Transverse colon (tissue), 4 donors: Measurements from ENCODE around the gene HOXC4. TPM values are rescaled to one million over a fixed set of nuclear protein-coding genes. Genes with fewer than 3 reads are reported as not detected.
A peak's percentile ranks its signal among the peaks of the same experiment; 100 is the strongest.

ENCODE experiments used
- DNase-seq: peaks from one replicate; pipeline ENCODE4 v3.0.0-alpha.2; 2019
- H3K27ac ChIP-seq, 4 donors: fragments of 200-600 bp; sonication (generic); 2 replicates each; pipeline ENCODE4 v1.5.1; 2016 to 2018; ENCODE audit warnings: inconsistent platforms in 4 of 4
- H3K27me3 ChIP-seq: fragments of 200-600 bp; sonication (generic); 2 replicates; pipeline ENCODE4 v1.5.1; 2017; ENCODE audit warnings: inconsistent platforms
- H3K36me3 ChIP-seq, 4 donors: fragments of 200-600 bp; sonication (generic); 2 replicates each; pipeline ENCODE4 v1.5.1; 2017 to 2019; ENCODE audit warnings: inconsistent platforms in 4 of 4
- H3K4me1 ChIP-seq, 4 donors: fragments of 200-600 bp; sonication (generic); 2 replicates each; pipeline ENCODE4 v1.5.1; 2017 to 2020; ENCODE audit warnings: inconsistent platforms in 4 of 4
- H3K4me3 ChIP-seq, 4 donors: fragments of 200-600 bp; sonication (generic); 1 replicate in 1 of 4; 2 replicates in 3 of 4; pipeline versions ENCODE4 v1.5.1 to v1.6.1; 2017 to 2019; ENCODE audit warnings: inconsistent platforms in 4 of 4
- H3K9me3 ChIP-seq, 2 donors: fragments of 200-600 bp; sonication (generic); 2 replicates each; pipeline ENCODE4 v1.5.1; 2017 to 2019; ENCODE audit warnings: inconsistent platforms in 2 of 2
- CTCF ChIP-seq, 5 experiments: fragments of 200-600 bp in 3 of 5; fragments of 450-650 bp in 2 of 5; sonication (generic) in 3 of 5; IDR thresholded peaks; 1 replicate in 2 of 5; 2 replicates in 3 of 5; pipeline ENCODE4 v1.5.1; 2016 to 2017; ENCODE audit warnings: antibody characterized with exemption in 5 of 5, inconsistent platforms in 3 of 5, mild to moderate bottlenecking in 2 of 5, moderate library complexity in 1 of 5
- EP300 ChIP-seq: sonication (generic); formaldehyde crosslinking; IDR thresholded peaks from one replicate; pipeline ENCODE4 v1.6.1; 2017; ENCODE audit warnings: antibody characterized with exemption, low read depth
- POLR2A ChIP-seq: fragments of 450-650 bp; IDR thresholded peaks from one replicate; pipeline ENCODE4 v1.6.1; 2016; ENCODE audit warnings: antibody characterized with exemption, mild to moderate bottlenecking, moderate library complexity
- POLR2AphosphoS5 ChIP-seq, 3 donors: sonication (generic); formaldehyde crosslinking; IDR thresholded peaks; one replicate each; pipeline ENCODE4 v1.6.1; 2016; ENCODE audit warnings: antibody characterized with exemption in 3 of 3
- WGBS, 2 donors: methylation state at CpG; one replicate each; pipeline ENCODE4 v1.1.5; 2018; ENCODE audit warnings: low coverage in 1 of 2; 5-methylcytosine and 5-hydroxymethylcytosine counted together
- in situ Hi-C, 4 donors: fragments of 200-750 bp; cut with MboI; loops; one replicate each; pipeline versions ENCODE4 v1.15.0 to v1.15.1; 2017; ENCODE audit warnings: low sequenced_read_pairs in 3 of 4, low pct_ligation_motif_present in 1 of 4, low pct_unique_long_range_greater_than_20kb in 1 of 4
- intact Hi-C: fragments of 100-400 bp; cut with DNase I; formaldehyde crosslinking; loops from one replicate; pipeline ENCODE4 v1.15.1; 2023; ENCODE audit warnings: low total_unique reads
- total RNA-seq, 4 donors: library from RNA; depleted of rRNA; stranded (reverse); fragments of >200 nt; gene quantifications; one replicate each; pipeline ENCODE4 v1.1.0, GENCODE V29; 2016

Gene HOXC4
- total RNA-seq, 4 donors from 2014 or later = 0.64 to 0.68 TPM; not detected in 2

GRCh38 chr12:54053003-54053750, 458 bp upstream of the HOXC4 start:
- peak in 1 of 3 donors; percentile 11 for TF ChIP-seq POLR2AphosphoS5 (IDR thresholded peaks at IDR 0.05)
- no peak for TF ChIP-seq POLR2A
- H3K9me3 ChIP-seq = no peaks in the 10 kb centered on the region
- no peaks in the 10 kb centered on the region for H3K36me3 ChIP-seq
- 21 to 31% methylated on average over 2 to 22 of the region's 22 CpGs for WGBS, 2 donors
- H3K4me1 ChIP-seq = peaks cover 0 to 33% (median 16%) of the 10 kb centered on the region in 4 donors
- no peak for DNase-seq
- in situ Hi-C loops (no loop called here), intact Hi-C loops (no loop called here)
- peaks cover 100% of the 10 kb centered on the region for H3K27me3 ChIP-seq
- H3K27ac ChIP-seq = peak overlapping the region; percentile 25 to 64 (median 52)
- H3K4me3 ChIP-seq = peak overlapping the region; percentile 28 to 46 (median 41)

- Histone ChIP-seq H3K4me1 (peaks cover 0 to 33% (median 16%) of the 10 kb centered on the region in 4 donors), H3K27ac (no peak overlapping the region), H3K4me3 (peak overlapping the region in 3 of 4 donors; percentile 13 to 36 (median 28)), H3K36me3 (no peaks in the 10 kb centered on the region), H3K27me3 (peaks cover 100% of the 10 kb centered on the region), H3K9me3 (no peaks in the 10 kb centered on the region)
- 56% methylated on average over 24 of the region's 24 CpGs; no CpG with 5 or more reads in 1 of the 2 donors for WGBS, 2 donors
- intact Hi-C loops = no loop called here
- no peak for DNase-seq
- in situ Hi-C loops = no loop called here
- no peak for TF ChIP-seq POLR2AphosphoS5 (IDR thresholded peaks at IDR 0.05)
- TF ChIP-seq CTCF (IDR thresholded peaks at IDR 0.05) = no peak
- TF ChIP-seq POLR2A = no peak
- TF ChIP-seq EP300 = no peak
These were observed 1.1 kb downstream of the HOXC4 start for GRCh38 chr12:54054742-54055194.

GRCh38 chr12:54055552-54055951, 1.9 kb downstream of the HOXC4 start:
- DNase-seq = no peak
- Histone ChIP-seq H3K27ac (no peak overlapping the region), H3K27me3 (peaks cover 100% of the 10 kb centered on the region), H3K9me3 (no peaks in the 10 kb centered on the region), H3K36me3 (no peaks in the 10 kb centered on the region), H3K4me1 (peaks cover 0 to 33% (median 16%) of the 10 kb centered on the region in 4 donors), H3K4me3 (no peak overlapping the region)
- 46 to 66% methylated on average over 2 of the region's 2 CpGs for WGBS, 2 donors
- no peak for TF ChIP-seq POLR2A
- TF ChIP-seq POLR2AphosphoS5 (IDR thresholded peaks at IDR 0.05) = no peak
- no peak for TF ChIP-seq CTCF (IDR thresholded peaks at IDR 0.05)
- TF ChIP-seq EP300 = no peak
- in situ Hi-C loops (no loop called here), intact Hi-C loops (no loop called here)

DNA sequence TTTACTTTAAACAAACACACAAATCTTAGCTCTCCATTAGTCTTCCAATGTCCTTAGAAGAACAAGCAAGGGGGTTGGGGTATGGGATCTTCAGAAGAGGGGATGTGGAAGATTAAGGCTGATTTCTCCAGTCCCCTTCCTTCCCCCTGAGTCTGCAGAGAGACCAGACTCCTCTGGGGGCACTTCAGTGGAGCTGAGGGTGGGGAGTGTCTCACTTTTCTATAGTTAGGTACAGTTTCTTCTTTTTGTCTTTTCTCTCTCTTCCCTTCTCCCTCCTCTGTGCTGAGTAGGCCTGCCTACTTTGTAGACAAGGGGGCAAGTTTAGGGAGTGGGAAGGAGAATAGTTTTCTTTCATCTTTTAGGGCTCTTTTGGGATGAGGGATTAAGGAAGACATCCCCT, 2.5 kb downstream of the HOXC4 start:
- no peaks in the 10 kb centered on the region for H3K36me3 ChIP-seq
- no peak overlapping the region for H3K4me3 ChIP-seq
- TF ChIP-seq POLR2A (no peak), EP300 (no peak), POLR2AphosphoS5 (IDR thresholded peaks at IDR 0.05) (no peak), CTCF (IDR thresholded peaks at IDR 0.05) (no peak)
- H3K4me1 ChIP-seq = peaks cover 0 to 33% (median 16%) of the 10 kb centered on the region in 4 donors
- no peak for DNase-seq
- no peaks in the 10 kb centered on the region for H3K9me3 ChIP-seq
- H3K27me3 ChIP-seq = peaks cover 100% of the 10 kb centered on the region
- intact Hi-C loops = no loop called here
- in situ Hi-C loops = no loop called here
- no peak overlapping the region for H3K27ac ChIP-seq
